H1 (cell line): Measurements from ENCODE around the gene TMEM9B. TPM values are rescaled to one million over a fixed set of nuclear protein-coding genes. Genes with fewer than 3 reads are reported as not detected.

Source experiments
- CHD2 ChIP-seq: IDR thresholded peaks from 2 replicates; pipeline ENCODE4 v1.6.1; 2012; ENCODE audit warnings: low read length, improper control_type of control experiment
- CHD7 ChIP-seq: fragments of 300-600 bp; sonication (generic); IDR thresholded peaks from 2 replicates; pipeline ENCODE4 v1.7.1; 2012; ENCODE audit warnings: low read length, moderate library complexity, mild to moderate bottlenecking, inconsistent platforms; ENCODE audit not compliant: insufficient replicate concordance
- KDM4A ChIP-seq: IDR thresholded peaks from one replicate; pipeline ENCODE4 v1.7.1; 2012; ENCODE audit warnings: low read depth, mild to moderate bottlenecking, moderate library complexity, low read length, inconsistent platforms; ENCODE audit not compliant: severe bottlenecking
- SIN3A ChIP-seq, 2 experiments: IDR thresholded peaks in 1 of 2; conservative IDR thresholded peaks in 1 of 2; 2 replicates each; pipeline ENCODE4 v1.6.1; 2011 to 2012; ENCODE audit warnings: low read length in 2 of 2, improper control_type of control experiment in 1 of 2, low read depth in 1 of 2, mild to moderate bottlenecking in 1 of 2
- SUZ12 ChIP-seq: fragments of 200-600 bp; sonication (generic); IDR thresholded peaks from 2 replicates; pipeline ENCODE4 v1.6.1; 2012; ENCODE audit warnings: mild to moderate bottlenecking, inconsistent platforms, low read length, moderate library complexity, mixed read lengths
- polyA plus RNA-seq, 7 experiments: library from polyadenylated mRNA; depleted of rRNA in 3 of 7; stranded (reverse) in 5 of 7; unstranded in 2 of 7; fragments of >200 nt in 5 of 7; fragments of 200-250 nt in 2 of 7; gene quantifications; 1 replicate in 5 of 7; 2 replicates in 1 of 7; 4 replicates in 1 of 7; pipeline versions ENCODE4 v1.2.1 to v1.2.3, GENCODE V29; 2011 to 2013; ENCODE audit warnings: missing spikeins in 2 of 7, mixed read lengths in 2 of 7
- total RNA-seq: library from RNA; stranded (reverse); fragmentation: NEBNext Ultra II Directional; extraction: Animal tissue kit (Norgen Biotek cat#: 25700); gene quantifications from 2 replicates; pipeline ENCODE4 v1.2.1, GENCODE V29; 2021
- TF ChIP-seq, protein P1 (sequence below): IDR thresholded peaks from 2 replicates; pipeline ENCODE4 v1.6.1; 2011; ENCODE audit warnings: low read depth, mild to moderate bottlenecking, low read length; ENCODE audit not compliant: insufficient read depth

TMEM9B gene
- total and polyA plus RNA-seq, 2 of the 8 experiments (the other 6 are each of a cell fraction or from before 2014, with no cell fraction given) = 8.3 to 9.4 TPM

GRCh38 chr11:9004183-9004926 lies 40.1 kb upstream of the TMEM9B start (continued):
- TF ChIP-seq SUZ12 (0 out of 2 replicates have a peak, but pooled peaks have one; percentile 22), SIN3A (conservative IDR thresholded peaks at IDR 0.05 in 1 of 2, IDR thresholded peaks at IDR 0.05 in 1 of 2; ENCODE audit: low read depth in 1 of 2, low read length in 2 of 2) (no peak), CHD2 (no peak), KDM4A (peak; percentile 98), CHD7 (no peak)
- TF ChIP-seq, protein P1, sequence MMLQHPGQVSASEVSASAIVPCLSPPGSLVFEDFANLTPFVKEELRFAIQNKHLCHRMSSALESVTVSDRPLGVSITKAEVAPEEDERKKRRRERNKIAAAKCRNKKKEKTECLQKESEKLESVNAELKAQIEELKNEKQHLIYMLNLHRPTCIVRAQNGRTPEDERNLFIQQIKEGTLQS = 0 out of 2 replicates have a peak, but pooled peaks have one; percentile 58
